HG02981 (cell line): ENCODE data around the gene JAM3.
"Not testable (repeated sequence)": the region's sequence is repeated elsewhere in the genome, so short reads cannot be mapped to it uniquely, and the experiment has no call there.

Experiments
- ATAC-seq: cut with Tn5 transposase; IDR thresholded peaks from one replicate; pipeline ENCODE4 v1.9.1; 2021; ENCODE audit warnings: mild to moderate bottlenecking, moderate library complexity; ENCODE audit not compliant: unreplicated experiment

The JAM3 gene

DNA sequence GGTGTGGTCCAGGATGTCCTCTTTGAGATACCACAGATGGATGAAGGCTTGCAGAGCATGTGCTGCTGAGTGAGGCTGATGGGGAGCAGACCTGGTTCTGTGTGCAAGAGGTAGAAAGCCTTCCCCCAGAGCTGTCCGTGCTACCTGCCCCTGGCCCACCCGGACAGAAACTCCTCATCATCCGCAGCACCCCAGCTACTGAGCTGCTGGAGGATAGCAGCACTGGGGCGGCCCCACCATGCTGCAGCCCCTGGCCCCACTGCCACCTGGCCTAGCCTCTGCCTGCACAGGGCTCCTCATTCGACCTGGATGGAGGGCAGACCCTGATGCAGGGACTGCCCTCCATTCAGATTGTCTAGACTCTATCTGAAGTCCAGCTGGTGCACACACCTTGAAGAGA is 104.4 kb downstream of the JAM3 start:
- ATAC-seq = no peak

DNA sequence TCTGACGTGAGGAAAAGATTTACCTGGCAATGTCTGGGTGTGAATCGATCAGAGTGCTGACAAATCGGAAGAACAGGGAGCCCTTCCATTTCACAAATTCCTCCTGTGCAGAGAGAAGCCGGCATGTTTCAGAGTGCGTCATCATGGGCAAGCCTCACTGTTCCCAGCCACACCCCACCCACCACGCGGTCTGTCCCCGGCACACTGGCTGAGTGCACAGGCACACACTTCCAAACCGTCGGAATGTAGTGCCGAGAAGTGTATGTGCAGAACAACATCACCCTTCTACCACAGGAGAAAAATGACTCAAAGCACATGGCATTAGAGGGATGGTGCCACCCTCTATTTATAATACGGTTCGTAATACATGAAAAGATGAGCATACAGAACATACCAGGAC is 107.4 kb downstream of the JAM3 start:
- no peak for ATAC-seq

DNA sequence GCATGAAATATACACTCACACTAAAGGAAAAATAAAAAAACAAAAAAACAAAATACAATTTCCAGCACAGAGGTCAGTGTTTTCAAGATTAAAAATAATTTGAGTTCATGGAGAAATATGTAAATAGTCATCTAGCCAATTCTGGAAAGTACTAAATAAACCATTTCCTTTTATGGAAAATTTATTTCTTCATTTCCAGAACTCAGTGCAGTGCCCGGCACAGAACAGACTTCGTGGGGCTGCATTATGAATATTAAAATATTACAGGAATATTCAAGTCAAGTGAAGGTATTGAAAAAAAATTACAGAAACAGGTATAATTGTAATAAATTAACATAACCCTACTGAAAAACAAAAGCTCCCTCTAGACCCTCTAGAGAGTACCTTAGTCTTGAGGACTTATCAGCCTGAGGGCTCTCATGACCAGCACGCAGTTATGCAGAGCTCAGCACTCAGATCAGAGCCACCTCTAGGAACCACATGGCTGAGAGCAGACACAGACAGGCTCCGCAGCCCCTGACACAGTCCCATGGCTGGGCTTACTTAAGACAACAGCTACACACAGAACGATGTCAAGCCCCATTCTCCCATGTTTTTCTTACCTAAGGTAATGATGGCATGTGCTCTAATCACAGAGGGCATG is 109.3 kb downstream of the JAM3 start:
- ATAC-seq = no peak

DNA sequence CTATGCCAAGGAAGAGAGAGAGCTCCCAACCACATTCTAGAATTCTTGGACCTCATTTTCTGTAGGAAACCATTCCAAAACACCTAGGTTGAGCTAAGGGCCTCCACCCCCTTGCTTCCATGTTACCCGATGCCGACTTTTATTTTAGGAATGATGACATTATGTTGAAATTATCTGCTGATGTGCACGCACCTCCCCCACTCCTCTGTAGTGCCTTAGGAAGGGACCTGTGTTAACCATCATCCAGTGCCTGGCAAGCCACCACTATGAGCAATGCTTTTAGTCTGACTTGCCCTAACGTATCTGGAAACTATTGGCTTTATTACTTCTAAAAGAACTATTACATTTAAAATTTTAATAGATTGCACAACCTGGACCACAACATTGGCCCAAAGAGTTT is 112.8 kb downstream of the JAM3 start:
- ATAC-seq = no peak

DNA sequence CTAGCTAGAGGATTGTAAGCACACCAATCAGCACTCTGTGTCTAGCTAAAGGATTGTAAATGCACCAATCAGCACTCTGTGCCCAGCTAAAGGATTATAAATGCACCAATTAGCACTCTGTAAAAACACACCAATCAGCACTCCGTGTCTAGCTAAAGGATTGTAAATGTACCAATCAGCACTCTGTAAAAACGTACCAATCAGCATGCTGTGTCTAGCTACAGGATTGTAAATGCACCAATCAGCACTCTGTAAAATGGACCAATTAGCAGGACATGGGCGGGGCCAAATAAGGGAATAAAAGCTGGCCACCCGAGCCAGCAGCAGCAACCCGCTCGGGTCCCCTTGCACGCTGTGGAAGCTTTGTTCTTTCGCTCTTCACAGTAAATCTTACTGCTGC is 119.2 kb downstream of the JAM3 start:
- not testable (repeated sequence) for ATAC-seq

DNA sequence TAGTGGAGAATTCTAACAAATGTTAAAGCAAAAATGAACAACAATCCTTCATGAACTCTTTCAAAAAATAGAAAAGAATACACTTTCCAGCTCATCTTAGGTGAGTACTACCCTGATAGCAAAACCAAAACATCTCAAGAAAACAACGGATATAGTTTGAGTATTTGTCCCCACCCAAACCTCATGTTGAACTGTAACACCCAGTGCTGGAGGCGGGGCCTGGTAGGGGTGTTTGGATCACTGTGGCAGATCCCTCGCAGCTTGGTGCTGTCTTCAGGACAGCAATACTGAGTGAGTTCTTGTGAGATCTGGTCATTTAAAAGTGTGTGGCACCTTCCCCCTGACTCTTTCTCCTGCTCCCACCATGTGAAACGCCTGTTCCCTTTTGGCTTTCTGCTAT is 127.9 kb downstream of the JAM3 start:
- ATAC-seq = no peak

DNA sequence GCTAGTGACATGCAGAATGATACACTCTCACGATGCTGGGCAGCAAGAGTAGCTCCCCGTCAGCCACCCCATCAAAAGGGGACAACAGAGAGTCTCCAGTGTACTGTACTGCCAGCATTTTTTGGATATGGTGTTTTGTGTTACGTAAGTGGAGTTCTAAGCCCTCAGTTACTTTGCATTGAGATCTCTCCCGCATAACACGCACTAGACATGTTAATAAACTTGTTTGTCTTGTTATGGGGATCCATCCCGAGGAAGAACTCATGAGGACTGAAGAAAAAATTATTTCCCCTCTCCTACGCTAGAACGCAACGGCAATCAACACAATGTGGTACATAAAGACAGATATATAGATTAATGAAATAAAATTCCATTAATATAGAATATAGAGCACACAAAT is 130.7 kb downstream of the JAM3 start:
- ATAC-seq = no peak

DNA sequence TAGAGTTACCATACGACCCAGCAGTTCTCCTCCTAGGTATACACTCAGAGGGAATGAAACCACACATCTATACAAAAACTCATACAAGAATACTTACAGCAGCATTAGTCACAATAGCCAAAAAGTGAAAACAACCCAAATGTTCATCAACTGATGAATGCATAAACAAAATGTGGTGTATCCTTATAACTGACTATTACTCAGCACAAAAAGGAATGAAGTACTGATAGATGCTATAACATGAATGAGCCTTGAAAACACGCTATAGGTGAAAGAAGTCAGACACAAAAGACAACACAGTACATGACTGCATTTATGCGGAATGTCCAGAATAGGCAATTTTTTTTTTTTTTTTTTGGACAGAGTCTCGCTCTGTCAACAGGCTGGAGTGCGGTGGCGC is 131.8 kb downstream of the JAM3 start:
- no peak for ATAC-seq
